IPS DF 4.7 (cell line): ENCODE results near the gene HACL1.

Experiments used
- DNase-seq: peaks from one replicate; pipeline ENCODE4 v3.0.0-alpha.2; 2013; ENCODE audit warnings: low spot score; ENCODE audit errors: extremely low read depth

The HACL1 gene

DNA sequence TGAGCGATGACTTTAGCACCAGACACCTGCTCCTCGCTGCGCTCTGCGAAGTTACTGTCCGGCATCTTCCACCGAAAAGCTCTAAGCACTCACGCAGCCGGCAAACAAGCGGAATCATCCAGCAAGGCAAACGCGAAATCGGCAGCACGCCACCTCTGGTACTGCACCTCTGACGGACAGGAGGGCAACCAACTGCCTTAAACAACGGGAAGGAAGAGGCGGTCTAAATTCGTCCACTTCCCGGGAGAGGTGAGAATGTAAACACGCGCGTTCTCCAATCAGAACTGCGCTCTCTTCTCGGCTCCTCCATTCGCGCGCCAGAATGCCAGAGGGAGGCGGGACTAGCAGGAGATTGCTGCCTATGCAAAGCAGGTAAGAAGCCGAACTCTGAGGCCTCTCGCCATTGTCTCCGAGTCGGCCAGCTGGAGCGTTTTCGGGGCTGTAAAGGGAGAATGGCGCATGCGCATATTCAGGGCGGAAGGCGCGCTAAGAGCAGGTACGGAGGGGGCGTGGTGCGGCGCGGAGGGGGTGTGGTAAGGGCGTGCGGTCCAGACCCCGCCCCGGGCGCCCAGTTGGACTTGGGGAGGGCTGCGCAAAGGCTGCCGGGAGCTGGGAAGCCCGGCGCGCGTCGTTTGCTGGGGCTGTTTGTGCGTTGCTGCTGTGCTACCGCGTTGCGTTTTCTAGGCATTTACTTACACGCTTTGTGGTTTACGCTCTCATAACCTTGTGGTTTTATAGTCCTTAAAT is at the start of gene HACL1, which contains the start of gene BTD:
TSS of gene HACL1 (minus strand) at position 171 of the 747 bp plus-strand sequence. CDS start at position 65, 106 bp downstream.
TSS of gene BTD (plus strand) at position 347 of the 747 bp plus-strand sequence. CDS start 33,695 bp downstream, outside the sequence.
- peak; percentile 98 for DNase-seq

DNA sequence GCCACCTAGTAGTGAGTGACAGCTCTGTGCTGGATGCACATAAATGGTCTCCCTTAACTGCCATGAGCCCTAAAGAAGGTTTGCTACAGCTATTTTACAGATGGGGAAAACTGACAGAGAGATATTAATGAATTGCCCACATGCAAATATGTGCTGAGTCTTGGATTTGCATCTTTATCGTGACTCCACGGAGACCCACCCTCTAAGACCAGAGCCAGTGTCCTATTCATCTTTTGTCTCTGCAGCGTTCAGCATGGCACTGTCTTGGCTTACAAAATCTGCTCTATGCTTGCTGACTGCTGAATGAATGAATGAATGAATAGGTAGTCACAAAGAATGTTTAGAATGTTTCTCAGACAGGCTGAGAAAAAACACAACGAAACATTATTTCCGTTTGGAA is 48.5 kb upstream of the HACL1 start:
- no peak for DNase-seq

- no peak for DNase-seq
These were observed 48.0 kb upstream of the HACL1 start for GRCh38 chr3:15649341-15649740.

GRCh38 chr3:15647611-15648167 is 46.3 kb upstream of the HACL1 start:
- no peak for DNase-seq

GRCh38 chr3:15646851-15647511 is 45.6 kb upstream of the HACL1 start:
- no peak for DNase-seq

DNA sequence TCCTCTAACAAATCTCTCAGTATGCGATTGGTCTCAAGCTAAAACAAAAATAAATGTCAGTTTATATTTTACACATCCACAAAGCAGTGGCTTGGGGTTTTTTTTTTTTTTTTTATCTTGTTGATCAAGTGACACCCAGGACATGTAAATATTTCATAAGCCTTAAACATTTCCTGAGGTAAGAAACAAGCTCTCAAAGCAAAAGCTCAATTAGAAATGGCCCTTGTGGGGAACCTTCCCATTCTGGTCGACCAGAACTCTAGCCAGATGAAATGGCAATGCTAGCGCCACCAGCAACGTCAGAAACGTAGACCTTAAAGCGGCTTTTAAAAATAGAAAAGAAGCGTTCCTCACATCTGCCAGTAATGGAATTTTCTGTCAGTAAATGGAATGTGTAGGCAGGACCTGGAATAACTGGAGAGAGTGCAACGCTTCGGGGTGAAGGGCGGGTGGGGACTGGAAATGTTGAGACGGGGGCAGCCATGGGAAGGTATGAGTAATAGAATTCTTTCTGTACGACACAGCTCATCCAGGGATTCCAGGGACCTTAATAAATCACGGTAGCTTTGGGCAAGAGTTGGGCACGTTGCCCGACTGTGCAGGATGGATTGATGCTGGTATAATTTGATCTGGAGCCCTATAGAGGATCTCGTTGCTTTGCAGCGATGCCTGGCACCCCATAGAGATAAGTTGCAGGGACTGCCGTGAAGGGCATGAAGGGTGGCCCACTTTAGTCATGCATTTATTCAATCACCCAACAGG is 44.6 kb upstream of the HACL1 start:
- DNase-seq = no peak

- no peak for DNase-seq
These were observed 43.9 kb upstream of the HACL1 start for GRCh38 chr3:15645246-15645645.

GRCh38 chr3:15638891-15639262 is 37.5 kb upstream of the HACL1 start:
- DNase-seq = no peak

DNA sequence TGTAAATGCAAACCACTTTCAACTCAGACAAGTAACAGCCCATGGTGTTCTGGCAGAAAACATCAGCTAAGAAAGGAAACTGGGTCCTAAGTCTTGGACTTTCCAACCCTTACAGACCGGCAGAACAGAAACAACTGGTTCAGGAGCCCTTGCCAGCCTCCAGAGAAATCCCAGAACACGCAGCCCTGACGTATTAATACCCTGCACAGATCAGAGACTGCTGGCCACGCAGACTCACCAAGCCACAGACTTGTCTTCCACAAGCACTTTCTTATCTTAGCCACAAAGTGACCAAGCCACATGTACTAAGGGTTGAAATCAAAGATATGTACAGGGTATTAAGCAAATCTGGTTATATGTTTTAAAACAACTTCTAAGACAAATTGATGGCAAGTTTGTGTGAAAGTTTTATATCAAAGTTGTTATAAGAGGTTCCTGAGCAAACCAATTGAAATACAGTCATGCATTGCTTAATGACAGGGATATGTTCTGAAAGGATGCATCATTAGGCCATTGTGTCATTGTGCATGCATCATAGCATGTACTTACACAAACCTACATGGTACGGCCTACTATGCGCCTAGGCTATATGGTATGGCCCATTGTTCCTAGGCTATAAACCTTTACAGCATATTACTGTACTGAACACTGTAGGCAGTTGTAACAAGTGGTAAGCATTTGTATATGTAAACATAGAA is 37.0 kb upstream of the HACL1 start:
- no peak for DNase-seq

DNA sequence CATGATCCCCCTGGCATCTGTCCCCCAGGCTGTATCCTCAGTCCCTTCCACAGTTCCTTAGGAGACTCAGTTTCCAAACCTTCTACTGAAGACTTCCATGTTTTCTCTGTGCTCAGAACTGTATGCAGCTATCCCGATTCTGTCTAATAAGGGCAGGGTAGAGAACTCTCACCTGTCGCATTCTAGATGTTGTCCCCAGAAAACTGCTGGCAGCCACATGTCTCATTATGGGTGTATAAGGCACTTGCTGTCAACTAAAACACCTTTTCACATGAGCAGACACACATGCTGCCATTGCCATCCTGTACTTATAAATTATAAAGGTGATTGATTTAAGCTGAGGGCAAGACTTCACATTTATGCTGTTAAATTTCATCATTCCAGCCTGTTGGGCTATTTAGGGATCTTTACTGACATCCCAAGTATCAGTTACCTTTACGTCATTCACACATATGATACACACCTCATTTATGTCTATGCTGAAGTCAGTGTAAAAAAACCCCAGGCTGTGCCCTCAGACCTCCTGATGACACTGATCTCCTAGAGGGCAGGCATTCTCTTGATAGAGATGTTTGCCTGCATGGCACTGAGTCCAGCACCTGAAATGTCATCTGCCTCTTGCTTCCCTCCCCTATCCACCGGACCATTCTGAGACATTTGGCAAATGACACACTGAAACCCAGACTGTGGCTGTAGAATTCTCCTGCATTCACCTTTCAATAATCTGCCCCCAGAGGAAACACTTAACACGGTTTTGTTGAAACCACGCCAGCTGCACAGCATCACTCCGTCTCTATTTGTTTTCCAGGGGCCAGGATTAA is 36.0 kb upstream of the HACL1 start:
- no peak for DNase-seq

DNA sequence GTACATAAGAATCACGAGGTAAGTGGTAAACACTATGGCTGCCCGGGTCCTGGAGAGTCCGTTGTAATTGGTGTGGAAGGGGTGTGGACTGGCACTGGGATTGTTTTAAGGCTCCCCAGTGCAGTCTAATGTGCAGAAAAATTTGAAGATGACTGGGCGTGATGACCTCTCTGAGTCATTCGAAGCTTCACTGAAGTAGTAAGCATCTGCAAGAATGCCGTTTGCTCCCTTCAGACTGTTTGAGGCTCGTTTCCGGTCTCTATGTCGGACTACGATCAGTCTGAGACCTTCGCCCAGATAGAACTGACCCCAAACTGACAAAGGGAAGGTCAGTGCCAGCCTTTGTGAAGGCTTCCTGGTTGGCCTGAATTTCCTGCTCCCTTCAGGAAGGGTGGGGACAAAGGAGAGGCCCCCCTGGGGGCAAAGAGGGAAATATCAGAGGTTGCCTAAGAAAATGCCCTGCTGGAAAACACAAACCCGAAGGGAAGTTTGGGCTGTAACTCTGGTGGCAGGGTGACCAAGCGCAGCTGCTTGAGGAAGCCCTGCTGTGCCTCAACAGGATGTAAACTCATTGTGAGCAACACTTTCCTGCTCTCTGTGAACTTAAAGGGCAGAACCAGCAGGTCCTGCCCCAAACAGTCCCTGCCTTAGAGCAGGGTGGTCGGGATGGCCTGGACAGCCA is 34.8 kb upstream of the HACL1 start:
- DNase-seq = no peak

DNA sequence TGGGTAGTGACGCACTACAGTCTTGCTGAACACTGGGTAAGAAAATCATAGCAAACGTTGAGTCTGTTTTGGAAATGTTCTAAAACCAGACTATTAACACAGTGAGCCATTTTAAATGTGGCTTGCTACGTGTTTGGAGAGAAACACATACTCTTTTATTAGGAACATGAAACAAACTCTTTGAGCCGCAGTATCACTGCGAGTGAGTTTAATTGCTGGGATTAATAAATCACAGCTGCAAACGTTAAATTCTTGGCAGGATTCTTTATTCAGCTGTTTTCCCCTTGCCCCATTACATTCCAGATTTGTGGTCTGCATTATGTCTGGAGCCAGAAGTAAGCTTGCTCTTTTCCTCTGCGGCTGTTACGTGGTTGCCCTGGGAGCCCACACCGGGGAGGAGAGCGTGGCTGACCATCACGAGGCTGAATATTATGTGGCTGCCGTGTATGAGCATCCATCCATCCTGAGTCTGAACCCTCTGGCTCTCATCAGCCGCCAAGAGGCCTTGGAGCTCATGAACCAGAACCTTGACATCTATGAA is 33.8 kb upstream of the HACL1 start:
- no peak for DNase-seq

DNA sequence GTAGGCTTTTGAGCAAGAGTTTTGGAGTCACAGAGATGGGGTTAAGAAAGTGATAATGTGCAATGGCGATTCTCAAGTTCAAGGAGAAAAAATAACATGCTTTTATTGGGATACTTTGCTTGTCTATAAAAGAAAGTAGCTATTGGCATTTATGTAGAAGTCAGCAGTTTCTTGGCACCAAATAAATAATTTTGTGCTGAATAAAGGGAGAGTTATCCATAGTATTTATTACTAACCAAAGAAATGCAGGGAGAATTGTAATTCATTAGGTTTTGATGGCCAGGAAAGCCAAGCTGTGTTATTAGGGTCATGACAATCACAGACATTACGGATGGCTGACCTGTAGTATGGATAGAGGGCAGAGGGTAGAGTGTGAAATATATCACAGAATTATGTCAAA is 33.3 kb upstream of the HACL1 start:
- no peak for DNase-seq

DNA sequence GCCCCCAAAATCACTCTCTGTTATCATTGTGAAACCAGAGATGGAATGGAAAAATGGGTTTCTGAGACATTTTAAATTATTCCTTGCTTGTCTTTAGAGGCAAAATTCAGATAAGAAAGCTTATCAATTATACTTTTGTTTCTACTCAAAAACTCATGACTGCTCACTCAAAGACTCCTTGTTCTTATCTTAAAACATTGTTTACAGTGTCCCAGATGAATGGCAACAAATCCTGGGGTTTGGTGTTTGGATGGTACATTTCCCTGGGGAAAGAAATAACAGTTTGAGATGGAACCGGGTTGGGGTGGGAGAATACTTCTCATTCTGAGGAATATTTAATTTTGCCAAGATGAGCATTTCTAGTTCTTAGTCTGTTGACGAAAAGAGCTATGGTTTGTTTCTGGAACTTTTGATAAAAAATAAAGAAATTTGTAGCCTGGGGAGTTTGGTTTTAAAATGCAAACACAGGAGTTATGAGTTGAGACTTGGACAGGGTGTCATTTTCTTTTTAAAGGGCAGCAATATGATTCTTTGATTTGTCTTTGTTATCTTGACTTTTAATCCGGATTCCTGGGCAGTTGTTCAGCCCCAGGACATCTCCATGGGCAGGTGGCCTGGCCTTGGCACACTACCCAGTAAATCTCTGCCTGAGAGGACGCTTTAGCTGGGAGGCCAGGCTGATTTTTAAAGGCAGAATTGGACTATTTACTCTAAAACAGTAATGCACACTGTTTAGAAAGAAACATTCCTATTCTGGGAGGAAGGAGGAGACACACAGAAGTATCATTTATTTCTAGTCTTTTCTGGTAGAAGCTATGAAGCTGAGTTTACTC is 32.6 kb upstream of the HACL1 start:
- DNase-seq = no peak

DNA sequence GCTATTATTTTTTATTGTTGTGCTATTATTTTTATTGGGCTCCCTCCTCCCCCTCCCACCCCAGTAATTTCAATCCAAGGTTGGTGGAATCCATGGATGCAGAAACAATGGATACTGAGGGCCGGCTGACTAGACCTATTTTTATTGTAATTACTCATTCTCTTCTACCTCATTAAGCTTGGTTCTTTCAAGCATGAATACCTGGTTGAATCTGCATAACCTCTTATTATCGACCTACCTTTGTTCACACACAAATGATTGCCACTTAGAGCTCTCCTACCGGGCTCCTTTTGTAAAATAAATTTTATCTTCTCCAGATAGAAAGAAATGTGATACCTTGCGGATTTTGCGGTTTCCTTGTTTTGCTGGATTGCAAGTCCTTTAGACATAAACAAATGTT is 31.8 kb upstream of the HACL1 start:
- DNase-seq = no peak

GRCh38 chr3:15632212-15632580 is 30.8 kb upstream of the HACL1 start:
- DNase-seq = no peak

DNA sequence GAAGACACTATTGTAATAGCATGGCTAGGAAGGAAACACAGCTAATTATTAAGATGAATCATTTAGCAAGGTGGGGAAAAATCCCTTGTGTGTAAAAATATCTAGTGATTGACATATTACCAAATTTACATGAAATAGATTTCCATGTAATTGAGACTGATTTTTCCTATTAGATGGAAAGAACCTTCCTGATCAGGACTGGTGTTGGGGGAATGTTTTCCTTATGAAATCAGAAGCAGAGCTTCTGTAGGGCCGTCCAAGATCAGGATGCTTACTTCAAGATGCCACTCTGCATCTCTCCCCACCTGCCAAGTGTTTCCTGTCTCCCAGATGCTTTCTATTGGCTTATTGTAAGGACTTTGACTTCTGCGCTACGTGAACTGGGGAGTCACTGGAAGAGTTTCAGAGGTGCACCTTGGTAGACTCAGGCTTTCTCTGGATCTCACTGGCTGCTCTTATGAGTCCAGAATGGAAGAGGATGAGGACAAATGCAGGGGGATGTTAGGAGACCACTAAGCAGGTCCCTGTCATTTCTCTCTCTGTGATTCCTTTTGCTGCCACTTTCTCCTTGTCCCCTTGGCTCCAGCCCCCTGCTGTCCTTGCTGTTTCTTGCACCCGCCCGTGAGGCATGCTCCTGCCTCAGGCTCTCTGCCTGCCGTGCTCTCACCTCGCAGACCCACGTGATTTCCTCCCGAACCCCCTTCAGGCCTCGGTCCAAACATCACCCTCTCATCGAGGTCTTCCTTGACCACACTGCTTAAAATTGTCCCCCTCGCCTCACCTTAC is 30.2 kb upstream of the HACL1 start:
- DNase-seq = no peak
